H1 (cell line): Measurements from ENCODE around the gene FAM83B. TPM values are rescaled to one million over a fixed set of nuclear protein-coding genes. Genes with fewer than 3 reads are reported as not detected.
"Not testable (repeated sequence)": the region's sequence is repeated elsewhere in the genome, so short reads cannot be mapped to it uniquely, and the experiment has no call there.

Experiments used
- CTCF ChIA-PET: fragments of 300-600 bp; sonication (Branson Sonifier 250); formaldehyde crosslinking; loops from one replicate; lab custom pipeline; 2021; ENCODE audit not compliant: partially characterized antibody; lab: Charles Lee
- POLR2A ChIA-PET: fragments of 300-600 bp; sonication (Branson Sonifier 250); formaldehyde crosslinking; loops from one replicate; lab custom pipeline; 2021; ENCODE audit warnings: inconsistent platforms; ENCODE audit not compliant: partially characterized antibody; lab: Charles Lee
- DNase-seq, 2 experiments: peaks; one replicate each; pipeline versions ENCODE4 v3.0.0 to v3.0.0-alpha.2; 2010 to 2022; ENCODE audit warnings: low spot score in 2 of 2, low read depth in 1 of 2, mixed read lengths in 1 of 2
- FAIRE-seq: peaks from 2 replicates; lab custom pipeline; 2011; peaks lifted over from hg19 to GRCh38; lab: Jason Lieb, UNC
- H2AFZ ChIP-seq: 2 replicates; pipeline ENCODE4 v1.8.1; 2012; ENCODE audit warnings: low read length, inconsistent platforms
- H2AK5ac ChIP-seq: 2 replicates; pipeline ENCODE4 v1.6.1; 2013; ENCODE audit warnings: low read depth, low read length
- H2BK120ac ChIP-seq: replicated peaks from 2 replicates; pipeline ENCODE3; 2013; ENCODE audit warnings: low read depth, low read length, inconsistent platforms
- H2BK12ac ChIP-seq: 2 replicates; pipeline ENCODE4 v1.6.1; 2013; ENCODE audit warnings: low read depth, low read length
- H2BK15ac ChIP-seq: 2 replicates; pipeline ENCODE4 v1.6.1; 2013; ENCODE audit warnings: low read length
- H2BK20ac ChIP-seq: 2 replicates; pipeline ENCODE4 v1.6.1; 2013; ENCODE audit warnings: low read length
- H2BK5ac ChIP-seq: 2 replicates; pipeline ENCODE4 v1.6.1; 2013; ENCODE audit warnings: low read depth, low read length
- H3K14ac ChIP-seq: 2 replicates; pipeline ENCODE4 v1.6.1; 2013; ENCODE audit warnings: inconsistent platforms; ENCODE audit not compliant: insufficient read length
- H3K18ac ChIP-seq: 2 replicates; pipeline ENCODE4 v1.6.1; 2013; ENCODE audit warnings: low read length; ENCODE audit errors: extremely low read depth
- H3K23ac ChIP-seq: 2 replicates; pipeline ENCODE4 v1.6.1; 2013; ENCODE audit warnings: inconsistent platforms; ENCODE audit not compliant: insufficient read length
- H3K23me2 ChIP-seq: 2 replicates; pipeline ENCODE4 v1.6.1; 2013; ENCODE audit warnings: low read depth, low read length
- H3K27ac ChIP-seq: 2 replicates; pipeline ENCODE4 v1.6.1; 2011; ENCODE audit warnings: low read depth, low read length, inconsistent platforms
- H3K27me3 ChIP-seq, 4 experiments: replicated peaks in 1 of 4; 1 replicate in 1 of 4; 2 replicates in 3 of 4; pipeline versions ENCODE4 v1.6.1 to v1.8.1; 2011 to 2013; ENCODE audit warnings: low read length in 3 of 4, mild to moderate bottlenecking in 3 of 4, inconsistent platforms in 2 of 4, mixed read lengths in 2 of 4, moderate library complexity in 1 of 4; ENCODE audit not compliant: control insufficient read depth in 3 of 4, insufficient read depth in 3 of 4; ENCODE audit errors: extremely low read depth in 1 of 4
- H3K36me3 ChIP-seq, 4 experiments: 2 replicates each; pipeline versions ENCODE4 v1.6.1 to v1.8.1; 2011 to 2013; ENCODE audit warnings: mild to moderate bottlenecking in 4 of 4, low read length in 3 of 4, moderate library complexity in 2 of 4, control low read depth in 1 of 4, inconsistent platforms in 1 of 4; ENCODE audit not compliant: insufficient read depth in 4 of 4, control insufficient read depth in 2 of 4
- H3K4ac ChIP-seq: replicated peaks from 2 replicates; pipeline ENCODE3; 2013; ENCODE audit warnings: low read length, low read depth, mixed read lengths, inconsistent platforms; ENCODE audit not compliant: insufficient read length
- H3K4me1 ChIP-seq, 4 experiments: replicated peaks in 1 of 4; 1 replicate in 1 of 4; 2 replicates in 3 of 4; pipeline versions ENCODE4 v1.6.1 to v1.8.1; 2011 to 2013; ENCODE audit warnings: low read length in 3 of 4, inconsistent platforms in 2 of 4, mixed read lengths in 1 of 4; ENCODE audit not compliant: insufficient read depth in 4 of 4, control insufficient read depth in 3 of 4
- H3K4me2 ChIP-seq, 2 experiments: 2 replicates each; pipeline versions ENCODE4 v1.6.1 to v1.8.1; 2011 to 2013; ENCODE audit warnings: low read depth in 2 of 2, low read length in 2 of 2, control low read depth in 1 of 2, inconsistent platforms in 1 of 2, mild to moderate bottlenecking in 1 of 2; ENCODE audit not compliant: insufficient read depth in 1 of 2
- H3K4me3 ChIP-seq, 4 experiments: fragments of 200-600, 300-600 bp in 1 of 4; sonication (generic), shearing (Covaris generic), sonication (Bioruptor Twin) in 1 of 4; 2 replicates each; pipeline versions ENCODE4 v1.5.1 to v1.8.1; 2011 to 2016; ENCODE audit warnings: low read length in 4 of 4, low read depth in 3 of 4, control low read depth in 2 of 4, inconsistent platforms in 2 of 4, mild to moderate bottlenecking in 2 of 4, mixed read lengths in 1 of 4, moderate library complexity in 1 of 4; ENCODE audit not compliant: insufficient read depth in 2 of 4; ENCODE audit errors: extremely low read depth in 1 of 4
- H3K56ac ChIP-seq: replicated peaks from 2 replicates; pipeline ENCODE3; 2013; ENCODE audit warnings: low read depth, mild to moderate bottlenecking, mixed read lengths, low read length, inconsistent platforms; ENCODE audit not compliant: insufficient read length
- H3K79me1 ChIP-seq: 2 replicates; pipeline ENCODE4 v1.6.1; 2013; ENCODE audit warnings: low read depth, low read length, control low read depth
- H3K79me2 ChIP-seq, 2 experiments: 2 replicates each; pipeline versions ENCODE4 v1.6.1 to v1.8.1; 2012 to 2013; ENCODE audit warnings: low read length in 2 of 2, mild to moderate bottlenecking in 2 of 2, inconsistent platforms in 1 of 2; ENCODE audit not compliant: insufficient read depth in 2 of 2, control insufficient read depth in 1 of 2
- H3K9ac ChIP-seq, 4 experiments: replicated peaks in 1 of 4; 1 replicate in 1 of 4; 2 replicates in 3 of 4; pipeline versions ENCODE4 v1.6.1 to v1.8.1; 2011 to 2013; ENCODE audit warnings: low read depth in 3 of 4, low read length in 3 of 4, control low read depth in 2 of 4, mild to moderate bottlenecking in 2 of 4, moderate library complexity in 2 of 4, inconsistent platforms in 1 of 4; ENCODE audit errors: extremely low read depth in 1 of 4
- H3K9me3 ChIP-seq, 2 experiments: 2 replicates each; pipeline versions ENCODE4 v1.6.1 to v1.8.1; 2012 to 2013; ENCODE audit warnings: mild to moderate bottlenecking in 2 of 2, moderate library complexity in 2 of 2, control low read depth in 1 of 2, inconsistent platforms in 1 of 2, low read depth in 1 of 2, low read length in 1 of 2, mixed read lengths in 1 of 2; ENCODE audit not compliant: insufficient read depth in 2 of 2
- H4K20me1 ChIP-seq, 2 experiments: replicated peaks in 1 of 2; 2 replicates each; pipeline versions ENCODE3 to v1.8.1; 2011 to 2013; ENCODE audit warnings: inconsistent platforms in 2 of 2, low read length in 2 of 2, mild to moderate bottlenecking in 1 of 2; ENCODE audit not compliant: insufficient read depth in 2 of 2, control insufficient read depth in 1 of 2
- H4K5ac ChIP-seq: 2 replicates; pipeline ENCODE4 v1.6.1; 2013; ENCODE audit warnings: low read length, low read depth, mixed read lengths, inconsistent platforms; ENCODE audit not compliant: insufficient read length
- H4K8ac ChIP-seq: 2 replicates; pipeline ENCODE4 v1.8.0; 2013; ENCODE audit warnings: mild to moderate bottlenecking, moderate library complexity, low read length, inconsistent platforms; ENCODE audit not compliant: insufficient read depth; ENCODE audit errors: extremely low read depth
- H4K91ac ChIP-seq: replicated peaks from 2 replicates; pipeline ENCODE3; 2013; ENCODE audit warnings: low read length, mixed read lengths, inconsistent platforms; ENCODE audit not compliant: insufficient read length
- polyA plus RNA-seq, 7 experiments: library from polyadenylated mRNA; depleted of rRNA in 3 of 7; stranded (reverse) in 5 of 7; unstranded in 2 of 7; fragments of >200 nt in 5 of 7; fragments of 200-250 nt in 2 of 7; gene quantifications; 1 replicate in 5 of 7; 2 replicates in 1 of 7; 4 replicates in 1 of 7; pipeline versions ENCODE4 v1.2.1 to v1.2.3, GENCODE V29; 2011 to 2013; ENCODE audit warnings: missing spikeins in 2 of 7, mixed read lengths in 2 of 7
- total RNA-seq: library from RNA; stranded (reverse); fragmentation: NEBNext Ultra II Directional; extraction: Animal tissue kit (Norgen Biotek cat#: 25700); gene quantifications from 2 replicates; pipeline ENCODE4 v1.2.1, GENCODE V29; 2021

FAM83B gene
- total and polyA plus RNA-seq, 2 of the 8 experiments (the other 6 are each of a cell fraction or from before 2014, with no cell fraction given) = 0.71 to 5.7 TPM

- H3K36me3 ChIP-seq, FAIRE-seq, H2BK12ac ChIP-seq, H3K4ac ChIP-seq, DNase-seq, H4K91ac ChIP-seq, H3K79me1 ChIP-seq, H3K27ac ChIP-seq, H4K5ac ChIP-seq, H2AFZ ChIP-seq, H3K23me2 ChIP-seq, H3K9me3 ChIP-seq, H3K4me2 ChIP-seq, H3K4me1 ChIP-seq, POLR2A ChIA-PET, H3K56ac ChIP-seq, H3K79me2 ChIP-seq, H4K20me1 ChIP-seq, H3K18ac ChIP-seq, H3K27me3 ChIP-seq, H2BK5ac ChIP-seq, H2AK5ac ChIP-seq, H4K8ac ChIP-seq, H3K14ac ChIP-seq, H3K23ac ChIP-seq, H3K9ac ChIP-seq, H3K4me3 ChIP-seq, H2BK15ac ChIP-seq, CTCF ChIA-PET, H2BK120ac ChIP-seq, H2BK20ac ChIP-seq: not testable (repeated sequence)
Observed at GRCh38 chr6:54796918-54797317, 49.7 kb upstream of the FAM83B start.
